GM19193 (cell line): ENCODE data around the gene IL12A.

Experiments used
- POLR2A ChIP-seq: IDR thresholded peaks from 4 replicates; pipeline ENCODE4 v1.6.1; 2011; ENCODE audit not compliant: insufficient read depth, insufficient read length; ENCODE audit errors: extremely low read depth

IL12A gene

DNA sequence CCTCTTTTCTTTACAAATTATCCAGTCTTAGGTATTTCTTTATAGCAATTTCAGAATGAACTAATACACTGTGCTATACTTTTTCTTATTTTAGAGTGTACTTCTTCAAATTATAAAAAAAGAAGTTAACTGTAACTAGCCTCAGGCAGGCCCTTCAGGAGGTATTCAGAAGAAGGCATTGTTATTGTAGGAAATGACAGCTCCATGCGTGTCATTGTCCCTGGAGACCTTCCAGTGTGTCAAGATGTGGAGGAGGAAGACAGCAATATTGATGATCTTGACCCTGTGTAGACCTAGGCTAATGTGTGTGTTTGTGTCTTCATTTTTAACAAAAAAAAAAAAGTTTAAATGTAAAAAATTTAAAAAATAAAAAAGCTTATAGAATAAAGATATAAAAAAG lies 55.5 kb downstream of the IL12A start:
- no peak for TF ChIP-seq POLR2A
